OCI-LY1 (cell line): ENCODE data around the gene CACNA2D1.

Experiments
- EZH2 ChIP-seq: fragments of 200-600 bp; sonication (generic), shearing (Covaris generic); IDR thresholded peaks from 2 replicates; pipeline ENCODE4 v1.8.0; 2017; ENCODE audit warnings: borderline replicate concordance, mixed run types, mild to moderate bottlenecking, antibody characterized with exemption, low read length, moderate library complexity, mixed read lengths
- TF ChIP-seq, protein P1 (sequence below): fragments of 200-600 bp; sonication (generic), shearing (Covaris generic); IDR thresholded peaks from 2 replicates; pipeline ENCODE4 v1.5.1; 2017; ENCODE audit warnings: mild to moderate bottlenecking, antibody characterized with exemption, low read length, moderate library complexity, mixed read lengths

DNA sequence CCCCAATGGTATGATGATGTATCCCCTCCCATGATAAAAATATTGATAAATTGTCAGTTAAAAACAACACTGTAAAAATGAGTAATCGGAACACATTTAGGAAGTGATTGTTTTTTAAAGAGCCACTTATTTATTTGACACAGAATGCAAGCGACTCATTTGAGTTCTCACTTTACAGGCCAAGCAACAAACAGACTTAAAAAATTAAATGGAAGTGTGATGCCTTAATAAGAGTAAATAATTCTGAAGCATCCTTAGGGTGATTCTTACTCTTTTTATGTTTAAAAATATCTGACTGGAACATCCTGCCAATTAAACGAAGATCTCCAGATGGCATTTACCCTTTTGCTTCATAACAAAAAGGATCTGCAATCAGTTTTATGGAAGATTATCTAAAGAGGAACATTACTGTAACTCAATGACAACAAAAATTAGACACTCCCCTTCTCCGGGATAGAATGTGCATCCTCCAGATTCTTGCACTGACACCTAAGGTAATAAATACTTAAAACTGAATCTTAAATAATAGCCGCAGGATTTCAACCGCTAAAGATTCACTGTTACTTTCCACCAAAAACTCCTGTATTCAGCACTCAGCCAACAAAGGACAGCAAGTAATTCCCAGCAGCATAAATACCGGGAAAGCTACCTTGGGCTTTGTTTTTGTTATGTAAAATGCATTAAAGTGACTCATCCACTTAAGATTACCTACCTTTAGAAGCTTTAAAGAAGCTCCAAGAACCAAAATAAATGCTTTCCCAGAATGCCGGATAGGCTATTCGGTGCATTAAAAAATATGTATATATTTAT is 1.7 kb downstream of the CACNA2D1 start:
- TF ChIP-seq EZH2, result no peak
- TF ChIP-seq, protein P1, sequence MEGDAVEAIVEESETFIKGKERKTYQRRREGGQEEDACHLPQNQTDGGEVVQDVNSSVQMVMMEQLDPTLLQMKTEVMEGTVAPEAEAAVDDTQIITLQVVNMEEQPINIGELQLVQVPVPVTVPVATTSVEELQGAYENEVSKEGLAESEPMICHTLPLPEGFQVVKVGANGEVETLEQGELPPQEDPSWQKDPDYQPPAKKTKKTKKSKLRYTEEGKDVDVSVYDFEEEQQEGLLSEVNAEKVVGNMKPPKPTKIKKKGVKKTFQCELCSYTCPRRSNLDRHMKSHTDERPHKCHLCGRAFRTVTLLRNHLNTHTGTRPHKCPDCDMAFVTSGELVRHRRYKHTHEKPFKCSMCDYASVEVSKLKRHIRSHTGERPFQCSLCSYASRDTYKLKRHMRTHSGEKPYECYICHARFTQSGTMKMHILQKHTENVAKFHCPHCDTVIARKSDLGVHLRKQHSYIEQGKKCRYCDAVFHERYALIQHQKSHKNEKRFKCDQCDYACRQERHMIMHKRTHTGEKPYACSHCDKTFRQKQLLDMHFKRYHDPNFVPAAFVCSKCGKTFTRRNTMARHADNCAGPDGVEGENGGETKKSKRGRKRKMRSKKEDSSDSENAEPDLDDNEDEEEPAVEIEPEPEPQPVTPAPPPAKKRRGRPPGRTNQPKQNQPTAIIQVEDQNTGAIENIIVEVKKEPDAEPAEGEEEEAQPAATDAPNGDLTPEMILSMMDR, result no peak
